Activated naive CD4-positive, alpha-beta T cell treated with Interleukin-2 at 50 U/mL for 16 hours (primary cell): ENCODE results near the gene PPP4R1.
"Not testable (repeated sequence)": the region's sequence is repeated elsewhere in the genome, so short reads cannot be mapped to it uniquely, and the experiment has no call there.

Source experiments
- DNase-seq: peaks from one replicate; pipeline ENCODE4 v3.0.0-alpha.2; 2020

PPP4R1 gene

GRCh38 chr18:9614401-9615279, at the start of gene PPP4R1:
PPP4R1 (minus strand) TSS chr18:9614559; CDS start chr18:9614484, 75 bp downstream.
- peak; percentile 71 for DNase-seq

DNA sequence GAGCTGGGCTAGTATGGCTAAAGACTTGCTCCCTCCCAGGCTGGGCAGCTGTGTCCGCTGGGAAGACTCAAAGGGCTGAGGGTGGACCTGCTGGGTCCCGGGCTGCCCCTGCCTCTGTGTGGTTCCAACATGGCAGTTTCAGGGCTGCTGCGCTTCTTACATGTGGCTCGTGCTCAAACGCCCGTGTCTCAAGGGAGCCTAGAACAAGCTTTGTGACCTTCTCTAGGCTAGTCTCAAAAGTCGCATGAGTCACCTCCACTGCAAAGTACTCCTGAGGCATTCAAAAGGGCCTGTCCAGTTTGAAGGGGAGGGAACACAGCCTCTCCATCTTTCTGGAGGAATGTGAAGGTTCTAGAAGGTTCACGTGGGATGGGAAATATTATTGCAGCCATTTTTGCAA, 49.0 kb upstream of the PPP4R1 start:
- no peak for DNase-seq

DNA sequence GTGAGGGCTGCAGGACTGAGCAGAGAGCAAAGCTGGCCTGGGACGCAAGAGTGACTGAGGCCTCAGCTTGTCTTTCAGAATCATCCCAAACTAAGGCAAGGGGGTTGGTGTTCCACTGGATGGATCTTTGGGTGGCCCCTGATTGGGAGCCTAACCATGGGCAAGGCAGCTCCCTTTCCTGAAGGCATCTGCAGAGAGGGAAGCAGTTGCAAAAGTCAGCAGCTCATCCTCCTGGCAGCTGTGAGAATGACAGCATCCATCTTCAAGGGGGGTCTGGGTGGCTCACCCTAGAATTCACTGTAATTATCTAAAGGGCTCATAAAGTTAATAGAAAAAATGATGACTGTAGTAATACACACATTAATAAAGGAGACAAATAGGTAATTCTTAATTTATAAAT, 47.2 kb upstream of the PPP4R1 start:
- no peak for DNase-seq

DNA sequence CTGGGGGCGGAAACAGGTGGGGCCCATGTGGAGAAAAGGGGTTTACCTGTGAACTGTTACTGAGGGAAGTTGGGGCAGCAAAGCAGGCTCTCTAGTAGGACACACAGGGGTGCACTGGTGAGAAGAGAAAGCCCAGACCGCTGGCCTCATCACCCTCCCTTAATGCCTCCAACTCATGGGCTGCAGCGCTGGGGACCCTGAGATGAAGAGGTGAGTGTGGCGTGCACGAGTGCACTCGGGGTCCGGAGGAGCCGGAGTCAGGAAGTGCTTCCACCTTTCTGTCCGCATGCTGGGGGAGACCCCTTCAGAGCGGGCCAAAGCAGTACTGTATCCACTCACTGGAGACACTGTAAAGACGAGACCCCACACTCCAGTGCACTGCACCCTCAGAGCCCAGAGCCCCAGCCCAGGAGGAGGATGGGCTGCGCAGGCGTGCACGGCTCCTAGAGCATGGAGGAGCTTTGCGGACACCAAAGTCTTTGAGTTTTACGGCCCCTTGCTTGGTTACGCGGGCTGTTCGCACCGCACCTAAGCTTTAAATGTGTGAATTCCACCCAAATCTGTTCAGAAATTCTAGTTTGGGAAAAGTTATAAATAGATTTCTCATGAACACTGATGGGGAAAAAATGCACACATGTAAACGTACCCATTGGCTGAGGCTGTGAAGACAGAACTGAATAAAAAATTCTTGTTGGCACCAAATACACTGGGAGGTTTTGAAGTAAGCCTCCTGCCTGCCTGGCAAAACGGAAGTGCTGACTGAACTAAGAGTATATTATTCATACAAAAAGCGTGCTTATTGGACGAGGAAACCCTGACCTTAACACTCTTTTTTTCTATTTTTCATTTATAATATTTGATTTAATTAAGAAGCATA, 45.4 kb upstream of the PPP4R1 start:
- no peak for DNase-seq

GRCh38 chr18:9658087-9658641, 43.8 kb upstream of the PPP4R1 start:
- DNase-seq: no peak

DNA sequence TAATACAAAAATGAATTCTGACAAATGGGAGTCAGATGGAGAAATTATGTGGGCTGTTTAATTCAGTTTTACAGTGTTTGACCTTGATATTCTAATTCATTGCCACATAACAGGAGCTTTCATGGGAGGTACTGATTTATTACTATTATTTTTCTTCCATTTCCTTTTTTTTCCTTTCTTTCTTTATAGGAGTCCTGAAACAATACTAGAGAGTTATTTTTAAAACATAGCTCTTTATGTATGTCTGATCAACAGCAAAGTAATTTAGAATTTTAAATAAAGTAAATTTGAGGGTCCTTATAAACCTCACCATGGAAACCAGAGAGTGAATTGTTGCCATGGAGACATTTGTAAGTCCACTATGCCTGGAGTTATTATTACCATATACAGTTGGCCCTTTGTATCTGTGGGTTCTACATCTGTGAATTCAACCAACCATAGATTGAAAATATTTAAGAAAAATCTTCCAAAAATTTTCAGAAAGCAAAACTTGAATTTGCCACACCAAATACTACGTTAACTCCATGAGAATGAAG, 40.9 kb upstream of the PPP4R1 start:
- DNase-seq: no peak

DNA sequence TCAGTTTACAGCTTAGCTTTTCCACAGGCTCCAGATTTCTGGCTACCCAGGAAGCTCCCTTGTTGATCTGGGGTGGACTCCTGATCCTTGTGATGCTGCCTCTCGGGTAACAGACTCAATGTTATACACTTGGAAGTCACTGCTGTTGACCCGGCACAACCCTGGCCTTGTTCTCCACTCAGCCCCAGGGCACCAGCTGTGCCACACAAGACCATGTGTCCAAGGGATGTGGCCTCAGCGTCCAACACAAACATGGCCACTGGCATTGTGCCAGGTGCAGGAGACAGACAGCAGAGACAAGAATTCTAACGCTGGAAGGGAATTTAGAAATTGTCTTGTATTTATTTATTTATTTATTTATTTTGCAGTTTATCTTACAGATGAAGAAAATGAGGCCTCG, 39.0 kb upstream of the PPP4R1 start:
- no peak for DNase-seq

DNA sequence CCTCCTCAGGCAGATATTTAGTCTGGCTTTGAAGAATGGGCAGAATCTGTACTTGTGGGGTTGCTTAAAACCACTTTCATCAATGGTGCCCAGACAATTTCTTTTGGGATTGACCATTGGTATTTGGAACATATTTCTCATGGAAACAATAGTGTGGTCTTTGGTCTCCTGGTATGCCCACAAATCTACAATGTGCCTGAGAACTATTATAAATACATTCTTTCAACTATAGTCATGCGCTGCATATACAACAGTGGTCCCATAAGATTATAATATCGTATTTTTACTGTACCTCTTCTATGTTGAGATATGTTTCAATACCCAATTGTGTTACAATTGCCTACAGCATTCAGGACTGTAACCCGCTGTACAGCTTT, 34.8 kb upstream of the PPP4R1 start:
- DNase-seq: no peak

GRCh38 chr18:9648431-9649163, 34.2 kb upstream of the PPP4R1 start:
- DNase-seq: no peak

- DNase-seq: no peak
These were observed 33.4 kb upstream of the PPP4R1 start for GRCh38 chr18:9647496-9648323.

- DNase-seq: no peak
These were observed 29.2 kb upstream of the PPP4R1 start for GRCh38 chr18:9643549-9643948.

GRCh38 chr18:9642799-9643462, 28.6 kb upstream of the PPP4R1 start:
- DNase-seq: no peak

- DNase-seq: not testable (repeated sequence)
These were observed 26.7 kb upstream of the PPP4R1 start for GRCh38 chr18:9641081-9641480.

GRCh38 chr18:9638886-9639285, 24.5 kb upstream of the PPP4R1 start:
- DNase-seq: no peak

DNA sequence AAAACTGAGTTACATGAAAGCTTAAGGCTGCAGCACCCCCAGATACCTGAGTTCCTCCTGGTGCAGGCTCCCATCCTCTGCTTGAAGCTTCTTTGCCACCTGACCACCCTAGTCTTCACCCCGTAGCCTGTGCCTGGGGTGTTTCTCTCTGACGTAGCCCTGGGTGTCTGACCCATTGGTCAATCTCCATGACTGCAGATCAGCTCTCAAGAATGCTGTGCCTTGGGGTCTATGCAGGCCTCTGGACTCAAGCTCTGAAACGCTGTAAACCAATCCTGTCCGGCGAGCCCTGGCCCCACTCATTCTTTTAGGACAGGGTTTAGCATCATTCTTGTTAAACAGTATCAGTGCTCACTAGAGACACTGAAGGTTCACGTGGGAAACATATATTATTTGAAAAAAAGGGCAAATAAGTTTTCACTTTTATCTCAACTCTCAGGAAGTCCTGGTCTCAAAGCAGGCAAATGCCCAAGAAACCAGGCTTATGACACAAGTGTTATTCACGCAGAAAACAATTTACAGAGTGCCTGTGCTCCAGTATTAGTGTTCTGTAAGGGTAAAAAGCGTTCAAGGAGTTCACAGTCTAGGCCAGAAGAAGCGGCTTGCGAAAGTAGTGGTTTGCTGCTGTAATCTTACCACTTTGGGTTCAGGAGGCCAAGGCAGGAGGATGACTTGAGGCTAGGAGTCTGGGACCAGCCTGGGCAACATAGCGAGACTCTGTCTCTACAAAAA, 22.8 kb upstream of the PPP4R1 start:
- DNase-seq: no peak

DNA sequence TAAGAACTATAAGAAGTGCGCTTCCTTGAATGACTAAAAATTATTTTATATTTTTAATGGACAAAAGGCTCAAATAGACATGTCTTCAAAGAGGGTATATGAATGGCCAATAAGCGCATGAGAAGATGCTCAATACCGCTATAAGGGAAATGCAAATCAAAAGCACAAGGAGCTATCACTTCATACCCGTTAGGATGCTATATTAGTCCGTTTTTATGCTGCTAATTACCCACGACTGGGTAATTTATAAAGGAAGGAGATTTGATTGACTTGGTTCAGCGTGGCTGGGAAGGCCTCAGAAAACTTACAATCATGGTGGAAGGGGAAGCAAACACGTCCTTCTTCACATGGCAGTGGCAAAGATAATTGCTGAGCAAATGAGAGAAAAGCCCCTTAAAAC, 20.5 kb upstream of the PPP4R1 start:
- DNase-seq: no peak

DNA sequence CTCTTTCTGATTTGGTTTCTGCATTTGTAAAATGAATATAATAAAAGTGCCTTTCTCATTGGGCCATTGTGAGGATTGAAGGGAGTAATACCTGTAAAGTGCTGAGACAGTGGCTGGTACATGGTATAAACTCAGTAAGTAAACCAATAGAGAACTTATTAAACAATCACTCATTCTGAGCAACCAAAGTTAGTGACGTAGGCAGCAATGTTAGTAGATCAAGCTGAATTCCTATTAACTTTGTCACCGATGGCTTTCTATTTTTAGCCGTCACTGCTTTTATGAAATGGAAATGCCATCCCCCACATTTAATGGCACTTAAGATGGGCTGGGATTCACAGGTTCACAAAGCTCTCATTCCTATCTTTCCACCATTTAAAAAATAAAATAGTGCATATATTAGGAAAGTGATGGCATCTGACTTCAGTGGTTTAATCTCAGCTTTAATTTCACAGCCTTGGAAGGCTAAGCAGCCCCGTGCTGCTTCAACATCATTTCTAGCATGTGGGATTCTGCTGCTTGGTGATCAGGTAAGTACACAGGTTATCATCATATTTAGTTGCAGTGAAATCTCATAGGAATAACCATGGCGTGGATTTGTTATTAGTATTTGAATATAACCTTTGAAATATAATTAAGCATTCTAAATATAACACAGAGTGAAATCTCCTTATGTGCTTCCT, 17.6 kb upstream of the PPP4R1 start:
- no peak for DNase-seq

- DNase-seq: no peak
These were observed 16.1 kb upstream of the PPP4R1 start for GRCh38 chr18:9630444-9630843.

- no peak for DNase-seq
These were observed 15.3 kb upstream of the PPP4R1 start for GRCh38 chr18:9629709-9630108.

GRCh38 chr18:9628984-9629383, 14.6 kb upstream of the PPP4R1 start:
- DNase-seq: no peak
